Spleen (tissue), 11 donors: ENCODE measurements around the gene PTPN11. TPM values are rescaled to one million over a fixed set of nuclear protein-coding genes. Genes with fewer than 3 reads are reported as not detected.

Experiments
- DNase-seq: peaks from one replicate; pipeline ENCODE4 v3.0.0-alpha.2; 2020
- H3K27ac ChIP-seq, 8 donors: fragments of 200-600 bp; sonication (generic) in 7 of 8; 1 replicate in 4 of 8; 2 replicates in 4 of 8; pipeline versions ENCODE4 v1.5.0 to v1.8.0; 2016 to 2021; ENCODE audit warnings: inconsistent platforms in 4 of 8, mild to moderate bottlenecking in 4 of 8, moderate library complexity in 1 of 8
- H3K27me3 ChIP-seq, 7 donors: fragments of 200-600 bp; sonication (generic) in 6 of 7; replicated peaks in 1 of 7; 1 replicate in 4 of 7; 2 replicates in 3 of 7; pipeline versions ENCODE4 v1.5.0 to v1.8.0; 2016 to 2021; ENCODE audit warnings: inconsistent platforms in 3 of 7, mild to moderate bottlenecking in 1 of 7
- H3K36me3 ChIP-seq, 6 donors: fragments of 200-600 bp; sonication (generic) in 5 of 6; 1 replicate in 4 of 6; 2 replicates in 2 of 6; pipeline versions ENCODE4 v1.5.0 to v1.8.0; 2016 to 2021; ENCODE audit warnings: inconsistent platforms in 2 of 6
- H3K4me1 ChIP-seq, 6 donors: fragments of 200-600 bp; sonication (generic) in 5 of 6; 1 replicate in 3 of 6; 2 replicates in 3 of 6; pipeline versions ENCODE4 v1.5.0 to v1.8.0; 2016 to 2021; ENCODE audit warnings: inconsistent platforms in 3 of 6
- H3K4me3 ChIP-seq, 8 donors: fragments of 200-600 bp; sonication (generic) in 7 of 8; 1 replicate in 4 of 8; 2 replicates in 4 of 8; pipeline versions ENCODE4 v1.5.0 to v1.8.0; 2016 to 2021; ENCODE audit warnings: inconsistent platforms in 4 of 8, mild to moderate bottlenecking in 4 of 8, moderate library complexity in 2 of 8
- H3K9me3 ChIP-seq, 8 donors: fragments of 200-600 bp; sonication (generic) in 7 of 8; 1 replicate in 4 of 8; 2 replicates in 4 of 8; pipeline versions ENCODE4 v1.5.0 to v1.8.0; 2016 to 2021; ENCODE audit warnings: inconsistent platforms in 4 of 8
- CTCF ChIP-seq, 11 experiments: fragments of 200-600 bp in 7 of 11; fragments of 450-650 bp in 4 of 11; sonication (generic) in 4 of 11; IDR thresholded peaks in 8 of 11; conservative IDR thresholded peaks in 3 of 11; 1 replicate in 7 of 11; 2 replicates in 4 of 11; pipeline versions ENCODE4 v1.4.0 to v1.8.0; 2016 to 2021; ENCODE audit warnings: antibody characterized with exemption in 11 of 11, inconsistent platforms in 4 of 11, mild to moderate bottlenecking in 1 of 11
- POLR2A ChIP-seq, 3 donors: fragments of 450-650 bp; IDR thresholded peaks; one replicate each; pipeline ENCODE4 v1.5.1; 2017; ENCODE audit warnings: antibody characterized with exemption in 3 of 3, mild to moderate bottlenecking in 1 of 3
- POLR2AphosphoS5 ChIP-seq, 3 donors: sonication (generic); formaldehyde crosslinking; IDR thresholded peaks; one replicate each; pipeline ENCODE4 v1.5.1; 2017; ENCODE audit warnings: antibody characterized with exemption in 3 of 3
- WGBS, 5 donors: extraction: QIAGEN DNeasy Blood & Tissue Kit in 3 of 5; methylation state at CpG; one replicate each; pipeline versions ENCODE4 v1.1.5 to v1.1.7; 2013 to 2018; 5-methylcytosine and 5-hydroxymethylcytosine counted together
- intact Hi-C: fragments of 100-400 bp; cut with DNase I; formaldehyde crosslinking; loops from one replicate; pipeline ENCODE4 v1.15.0; 2023; ENCODE audit warnings: low total_unique reads
- polyA plus RNA-seq, 3 donors: library from polyadenylated mRNA; stranded (reverse); fragments of 200-250 nt; gene quantifications; one replicate each; pipeline ENCODE4 v1.2.1, GENCODE V29; 2013
- total RNA-seq, 7 donors: library from RNA; depleted of rRNA in 3 of 7; stranded (reverse); fragments of >200 nt in 3 of 7; fragmentation: NEBNext Ultra II Directional in 4 of 7; extraction: Animal tissue kit (Norgen Biotek cat#: 25700) in 4 of 7; gene quantifications; one replicate each; pipeline versions ENCODE4 v1.1.0 to v1.2.1, GENCODE V29; 2016 to 2021
- donor health status: healthy with polysubstance abuse.
- donor health status: DM: no; HTN: no; CAD: no; lungs with moderate emphysema.
- donor health status: DM: no; HTN: no; CAD: no.
- donor health status: Bipolar disorder and iron deficiency.
- donor health status: healthy.
- donor health status: DM: no; HTN: no; CAD: no.
- donor health status: DM: yes; HTN: yes; CAD: no.

Gene PTPN11
- total and polyA plus RNA-seq, 10 donors: 12.1 to 71.8 (median 61.5) TPM

GRCh38 chr12:112420740-112421139 is 2.0 kb downstream of the PTPN11 start:
- Histone ChIP-seq H3K4me1 (peaks cover 23 to 78% (median 52%) of the 10 kb centered on the region in 6 donors), H3K4me3 (no peak overlapping the region), H3K27ac (no peak overlapping the region), H3K27me3 (no peaks in the 10 kb centered on the region), H3K9me3 (no peaks in the 10 kb centered on the region), H3K36me3 (peaks cover 0 to under 1% (median 0%) of the 10 kb centered on the region in 6 donors)
- no peak for DNase-seq
- no peak for TF ChIP-seq POLR2A (IDR thresholded peaks at IDR 0.05)
- TF ChIP-seq POLR2AphosphoS5 (IDR thresholded peaks at IDR 0.05): no peak
- TF ChIP-seq CTCF (IDR thresholded peaks at IDR 0.05 in 8 of 11, conservative IDR thresholded peaks at IDR 0.05 in 3 of 11): no peak
- intact Hi-C loops: no loop called here
- 77 to 91% (median 84%) methylated on average over 3 of the region's 3 CpGs for WGBS, 5 donors

- Histone ChIP-seq H3K4me1 (peaks cover 23 to 85% (median 52%) of the 10 kb centered on the region in 6 donors), H3K4me3 (no peak overlapping the region), H3K36me3 (peaks cover 0 to 7% (median 0%) of the 10 kb centered on the region in 6 donors), H3K9me3 (no peaks in the 10 kb centered on the region), H3K27ac (no peak overlapping the region), H3K27me3 (no peaks in the 10 kb centered on the region)
- WGBS, 5 donors: 95 to 100% (median 100%) methylated on average over 1 of the region's 1 CpG
- intact Hi-C loops: no loop called here
- DNase-seq: no peak
- no peak for TF ChIP-seq CTCF (IDR thresholded peaks at IDR 0.05 in 8 of 11, conservative IDR thresholded peaks at IDR 0.05 in 3 of 11)
- TF ChIP-seq POLR2AphosphoS5 (IDR thresholded peaks at IDR 0.05): no peak
- TF ChIP-seq POLR2A (IDR thresholded peaks at IDR 0.05): no peak
These were observed 2.6 kb downstream of the PTPN11 start for GRCh38 chr12:112421363-112421762.

GRCh38 chr12:112422531-112422930 is 3.8 kb downstream of the PTPN11 start:
- TF ChIP-seq CTCF (IDR thresholded peaks at IDR 0.05 in 8 of 11, conservative IDR thresholded peaks at IDR 0.05 in 3 of 11) (no peak), POLR2A (IDR thresholded peaks at IDR 0.05) (no peak), POLR2AphosphoS5 (IDR thresholded peaks at IDR 0.05) (no peak)
- H3K4me3 ChIP-seq: no peak overlapping the region
- H3K27me3 ChIP-seq: no peaks in the 10 kb centered on the region
- 61 to 80% (median 67%) methylated on average over 5 of the region's 5 CpGs for WGBS, 5 donors
- peaks cover 0 to 11% (median 0%) of the 10 kb centered on the region in 6 donors for H3K36me3 ChIP-seq
- H3K4me1 ChIP-seq: peaks cover 23 to 91% (median 51%) of the 10 kb centered on the region in 6 donors
- H3K27ac ChIP-seq: no peak overlapping the region
- DNase-seq: no peak
- intact Hi-C loops: no loop called here
- no peaks in the 10 kb centered on the region for H3K9me3 ChIP-seq

GRCh38 chr12:112424126-112424525 is 5.4 kb downstream of the PTPN11 start:
- no peak for DNase-seq
- no peaks in the 10 kb centered on the region for H3K27me3 ChIP-seq
- H3K4me3 ChIP-seq: no peak overlapping the region
- peaks cover 18 to 86% (median 42%) of the 10 kb centered on the region in 6 donors for H3K4me1 ChIP-seq
- H3K27ac ChIP-seq: no peak overlapping the region
- peaks cover 0 to 11% (median 0%) of the 10 kb centered on the region in 6 donors for H3K36me3 ChIP-seq
- WGBS, 5 donors: 91 to 97% (median 94%) methylated on average over 3 of the region's 3 CpGs
- no peaks in the 10 kb centered on the region for H3K9me3 ChIP-seq
- no peak for TF ChIP-seq POLR2A (IDR thresholded peaks at IDR 0.05)
- no peak for TF ChIP-seq CTCF (IDR thresholded peaks at IDR 0.05 in 8 of 11, conservative IDR thresholded peaks at IDR 0.05 in 3 of 11)
- no peak for TF ChIP-seq POLR2AphosphoS5 (IDR thresholded peaks at IDR 0.05)
- intact Hi-C loops: no loop called here
